A673 (cell line): ENCODE results near the gene KRTAP10-4.

ENCODE experiments used
- EZH2 ChIP-seq: fragments of 200-600 bp; sonication (generic); IDR thresholded peaks from 2 replicates; pipeline ENCODE4 v1.6.1; 2017; ENCODE audit warnings: borderline replicate concordance, low read depth, mild to moderate bottlenecking, mixed read lengths, antibody characterized with exemption, low read length; ENCODE audit not compliant: poor library complexity, severe bottlenecking
- TF ChIP-seq, protein P1 (sequence below): fragments of 300-800, 200-600 bp; sonication (generic); conservative IDR thresholded peaks from 2 replicates; pipeline ENCODE4 v1.5.1; 2017; ENCODE audit warnings: low read depth, mild to moderate bottlenecking, antibody characterized with exemption, low read length, moderate library complexity, mixed read lengths

DNA sequence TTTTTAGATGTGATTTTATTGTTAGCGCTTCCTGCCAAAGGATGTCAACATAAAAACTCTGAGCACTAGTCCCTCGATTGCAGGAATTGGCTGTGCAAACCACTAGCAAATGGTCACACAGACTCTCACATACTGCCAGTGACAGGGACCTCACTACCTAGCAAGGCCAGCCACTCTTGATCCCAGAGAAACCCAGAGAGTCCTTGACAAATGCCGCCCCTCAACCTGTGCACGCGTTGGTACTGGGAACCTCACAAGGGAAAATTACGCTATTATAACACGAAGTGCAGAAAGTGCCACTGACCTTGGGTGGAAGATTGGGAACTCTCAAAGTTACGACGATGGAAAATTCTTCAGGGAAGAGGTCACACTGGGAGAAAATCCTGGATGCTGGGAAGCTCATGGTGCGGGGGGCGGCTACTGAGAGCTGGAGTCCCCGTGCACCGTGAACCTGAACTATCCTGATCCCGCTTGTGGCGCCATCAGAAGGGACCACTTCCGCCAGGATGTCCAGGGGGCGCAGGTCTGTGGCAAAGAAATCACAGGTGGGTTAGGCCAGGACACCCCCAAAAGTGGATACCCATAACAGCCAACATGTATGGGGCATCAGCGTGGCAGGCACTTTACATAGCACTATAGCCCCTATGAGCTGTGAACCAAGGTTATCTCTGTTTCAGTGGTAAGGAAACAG lies 5.9 kb upstream of the KRTAP10-4 start:
- TF ChIP-seq, protein P1, sequence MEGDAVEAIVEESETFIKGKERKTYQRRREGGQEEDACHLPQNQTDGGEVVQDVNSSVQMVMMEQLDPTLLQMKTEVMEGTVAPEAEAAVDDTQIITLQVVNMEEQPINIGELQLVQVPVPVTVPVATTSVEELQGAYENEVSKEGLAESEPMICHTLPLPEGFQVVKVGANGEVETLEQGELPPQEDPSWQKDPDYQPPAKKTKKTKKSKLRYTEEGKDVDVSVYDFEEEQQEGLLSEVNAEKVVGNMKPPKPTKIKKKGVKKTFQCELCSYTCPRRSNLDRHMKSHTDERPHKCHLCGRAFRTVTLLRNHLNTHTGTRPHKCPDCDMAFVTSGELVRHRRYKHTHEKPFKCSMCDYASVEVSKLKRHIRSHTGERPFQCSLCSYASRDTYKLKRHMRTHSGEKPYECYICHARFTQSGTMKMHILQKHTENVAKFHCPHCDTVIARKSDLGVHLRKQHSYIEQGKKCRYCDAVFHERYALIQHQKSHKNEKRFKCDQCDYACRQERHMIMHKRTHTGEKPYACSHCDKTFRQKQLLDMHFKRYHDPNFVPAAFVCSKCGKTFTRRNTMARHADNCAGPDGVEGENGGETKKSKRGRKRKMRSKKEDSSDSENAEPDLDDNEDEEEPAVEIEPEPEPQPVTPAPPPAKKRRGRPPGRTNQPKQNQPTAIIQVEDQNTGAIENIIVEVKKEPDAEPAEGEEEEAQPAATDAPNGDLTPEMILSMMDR, result no peak
- no peak for TF ChIP-seq EZH2
